Skeletal muscle tissue (tissue), 4 donors: ENCODE results near the gene NTSR2. TPM values are rescaled to one million over a fixed set of nuclear protein-coding genes. Genes with fewer than 3 reads are reported as not detected.

Source experiments
- H3K27ac ChIP-seq: one replicate; pipeline ENCODE4 v1.7.0; 2013; ENCODE audit warnings: mild to moderate bottlenecking, low read depth, low read length, inconsistent platforms
- H3K27me3 ChIP-seq, 3 donors: one replicate each; pipeline ENCODE4 v1.7.0; 2013; ENCODE audit warnings: low read length in 3 of 3; ENCODE audit not compliant: control insufficient read depth in 3 of 3, insufficient read depth in 3 of 3
- H3K36me3 ChIP-seq, 3 donors: one replicate each; pipeline ENCODE4 v1.7.0; 2013; ENCODE audit warnings: low read length in 3 of 3; ENCODE audit not compliant: control insufficient read depth in 3 of 3, insufficient read depth in 3 of 3
- H3K4me1 ChIP-seq, 3 donors: one replicate each; pipeline ENCODE4 v1.7.0; 2013; ENCODE audit warnings: low read length in 3 of 3, mild to moderate bottlenecking in 3 of 3; ENCODE audit not compliant: control insufficient read depth in 3 of 3, insufficient read depth in 3 of 3
- H3K4me3 ChIP-seq, 3 donors: one replicate each; pipeline ENCODE4 v1.7.0; 2013; ENCODE audit warnings: low read length in 3 of 3
- H3K9ac ChIP-seq, 3 donors: one replicate each; pipeline ENCODE4 v1.7.0; 2013; ENCODE audit warnings: low read length in 3 of 3, mild to moderate bottlenecking in 3 of 3, moderate library complexity in 2 of 3, low read depth in 1 of 3
- H3K9me3 ChIP-seq, 3 donors: one replicate each; pipeline ENCODE4 v1.7.0; 2013; ENCODE audit warnings: low read length in 3 of 3; ENCODE audit not compliant: control insufficient read depth in 3 of 3
- total RNA-seq: library from RNA; depleted of rRNA; stranded (reverse); fragments of >200 nt; gene quantifications from one replicate; pipeline ENCODE4 v1.2.3, GENCODE V29; 2014
- donor health status: Osteomylitis.

The NTSR2 gene
- total RNA-seq, 1 donor from 2014 or later = not detected

DNA sequence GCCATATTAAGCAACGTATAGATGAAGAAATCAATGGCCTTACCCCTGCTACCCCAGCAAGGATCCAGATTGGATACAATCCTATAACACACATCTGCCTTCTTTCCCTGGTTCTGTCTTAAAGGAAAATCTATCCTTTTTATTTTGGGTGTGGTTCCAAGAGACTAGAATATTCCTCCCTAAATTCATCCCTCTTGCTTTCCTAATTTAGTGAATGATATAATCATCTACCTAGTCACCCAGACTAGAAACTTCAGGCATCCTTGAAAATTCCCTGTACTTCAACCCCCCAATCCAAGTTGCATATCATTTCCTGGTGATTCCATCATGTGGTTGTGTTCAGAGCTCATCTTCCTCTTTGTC lies 41.3 kb upstream of the NTSR2 start:
- no peaks in the 10 kb centered on the region for H3K27me3 ChIP-seq
- H3K9ac ChIP-seq = no peak overlapping the region
- no peak overlapping the region for H3K27ac ChIP-seq
- H3K9me3 ChIP-seq = no peaks in the 10 kb centered on the region
- H3K36me3 ChIP-seq = peaks cover 0 to 5% (median 0%) of the 10 kb centered on the region in 3 donors
- H3K4me3 ChIP-seq = no peak overlapping the region
- peaks cover 0 to 5% (median 0%) of the 10 kb centered on the region in 3 donors for H3K4me1 ChIP-seq

DNA sequence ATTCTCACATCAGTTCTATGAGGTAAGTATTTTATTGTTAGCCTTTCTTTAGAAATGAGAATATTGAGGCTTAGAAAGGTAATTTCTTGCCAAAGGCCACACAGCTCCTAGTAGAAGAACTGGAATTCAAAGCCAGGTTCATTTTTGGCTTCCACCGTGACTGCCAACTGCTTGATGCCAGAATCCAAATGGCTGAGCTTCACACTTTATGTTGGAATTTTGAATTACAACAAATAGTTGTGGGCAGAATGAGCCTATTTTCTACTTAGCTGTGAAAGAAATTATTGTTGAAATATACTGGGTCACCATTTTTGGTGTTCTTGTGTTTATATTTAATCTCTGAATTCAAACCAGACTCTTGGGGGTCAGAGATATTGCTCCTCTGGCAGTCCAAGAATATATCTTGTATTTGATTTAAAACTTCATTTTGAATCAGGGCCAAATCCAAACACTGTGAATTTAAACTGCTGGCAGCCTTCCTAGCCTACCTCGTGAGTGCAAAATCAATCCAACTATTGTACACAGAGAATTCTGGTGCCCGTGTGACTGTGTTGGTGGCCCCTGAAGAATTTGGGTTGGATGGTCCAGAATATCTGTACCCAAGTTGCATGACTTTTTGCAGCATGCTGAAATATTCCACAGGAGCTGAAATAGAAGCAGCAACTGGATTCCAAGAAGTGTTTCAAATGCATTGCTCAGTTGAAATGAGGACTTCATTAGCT lies 40.8 kb upstream of the NTSR2 start:
- Histone ChIP-seq H3K36me3 (peaks cover 0 to 5% (median 0%) of the 10 kb centered on the region in 3 donors), H3K9ac (no peak overlapping the region), H3K27me3 (no peaks in the 10 kb centered on the region), H3K9me3 (no peaks in the 10 kb centered on the region), H3K27ac (no peak overlapping the region), H3K4me3 (no peak overlapping the region), H3K4me1 (peaks cover 0 to 5% (median 0%) of the 10 kb centered on the region in 3 donors)

DNA sequence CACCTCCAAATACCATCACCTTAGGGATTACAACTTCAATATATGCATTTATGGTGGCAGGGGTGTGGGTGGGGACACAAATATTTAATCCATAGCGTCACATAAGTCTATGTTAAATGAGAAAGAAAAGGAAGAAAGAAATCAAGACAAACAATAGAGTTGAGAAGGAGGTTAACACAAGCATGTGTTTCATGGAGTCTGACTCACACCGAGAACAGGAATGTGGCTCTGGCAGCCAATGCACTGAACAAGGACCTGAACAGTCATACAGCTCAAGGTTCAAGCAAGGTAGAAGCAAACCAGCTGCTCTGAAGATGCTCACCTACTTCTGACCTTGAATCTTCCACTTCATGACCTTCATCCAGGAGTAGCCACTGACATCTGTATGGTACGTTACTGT lies 40.2 kb upstream of the NTSR2 start:
- H3K27me3 ChIP-seq = no peaks in the 10 kb centered on the region
- H3K9me3 ChIP-seq = no peaks in the 10 kb centered on the region
- no peak overlapping the region for H3K27ac ChIP-seq
- H3K4me1 ChIP-seq = peaks cover 0 to 5% (median 0%) of the 10 kb centered on the region in 3 donors
- no peak overlapping the region for H3K9ac ChIP-seq
- peaks cover 0 to 4% (median 0%) of the 10 kb centered on the region in 3 donors for H3K36me3 ChIP-seq
- no peak overlapping the region for H3K4me3 ChIP-seq

DNA sequence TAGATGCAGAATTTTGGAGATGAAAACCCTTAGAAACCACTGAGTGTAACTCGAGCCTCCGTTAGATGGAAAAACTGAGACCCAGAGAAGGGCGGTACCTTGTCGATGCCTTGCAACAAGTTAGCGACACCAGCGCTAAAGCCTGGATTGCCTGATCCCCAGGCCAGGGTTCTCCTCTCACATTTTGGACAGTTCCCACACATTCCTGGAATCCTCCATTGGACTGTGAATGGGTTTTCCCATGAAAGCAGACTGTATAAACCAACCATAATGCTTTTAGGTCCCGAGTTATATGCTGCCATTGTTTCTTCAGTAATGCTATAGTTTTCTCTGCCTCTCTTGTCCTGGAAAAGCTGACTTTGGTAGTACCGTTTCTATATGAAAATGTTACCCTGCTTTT lies 39.3 kb upstream of the NTSR2 start:
- no peak overlapping the region for H3K27ac ChIP-seq
- no peaks in the 10 kb centered on the region for H3K36me3 ChIP-seq
- H3K9ac ChIP-seq = no peak overlapping the region
- no peaks in the 10 kb centered on the region for H3K27me3 ChIP-seq
- H3K9me3 ChIP-seq = no peaks in the 10 kb centered on the region
- H3K4me1 ChIP-seq = peaks cover 0 to 5% (median 0%) of the 10 kb centered on the region in 3 donors
- no peak overlapping the region for H3K4me3 ChIP-seq

DNA sequence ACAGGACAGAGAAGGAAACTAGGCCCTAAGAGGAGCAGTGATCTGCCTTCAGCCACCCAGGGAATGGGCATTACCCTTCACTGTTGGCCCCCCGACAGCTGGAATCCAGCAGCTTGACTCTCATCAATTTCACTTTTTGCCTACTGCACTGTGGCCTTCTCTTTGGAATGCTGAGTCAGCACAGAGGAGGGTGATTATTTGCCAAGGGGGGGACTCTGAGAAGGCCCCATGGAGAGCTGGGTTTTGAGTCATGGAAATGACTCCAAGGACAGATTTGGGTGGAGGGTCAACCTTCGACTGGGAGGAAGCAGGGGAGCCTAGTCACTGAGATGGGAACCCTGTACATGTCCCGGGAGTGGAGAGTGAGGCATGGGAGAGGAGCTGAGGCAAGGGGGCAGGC lies 38.1 kb upstream of the NTSR2 start:
- H3K36me3 ChIP-seq = no peaks in the 10 kb centered on the region
- H3K9ac ChIP-seq = no peak overlapping the region
- no peaks in the 10 kb centered on the region for H3K9me3 ChIP-seq
- H3K27me3 ChIP-seq = no peaks in the 10 kb centered on the region
- H3K4me1 ChIP-seq = peaks cover 0 to 5% (median 0%) of the 10 kb centered on the region in 3 donors
- H3K27ac ChIP-seq = no peak overlapping the region
- H3K4me3 ChIP-seq = no peak overlapping the region

DNA sequence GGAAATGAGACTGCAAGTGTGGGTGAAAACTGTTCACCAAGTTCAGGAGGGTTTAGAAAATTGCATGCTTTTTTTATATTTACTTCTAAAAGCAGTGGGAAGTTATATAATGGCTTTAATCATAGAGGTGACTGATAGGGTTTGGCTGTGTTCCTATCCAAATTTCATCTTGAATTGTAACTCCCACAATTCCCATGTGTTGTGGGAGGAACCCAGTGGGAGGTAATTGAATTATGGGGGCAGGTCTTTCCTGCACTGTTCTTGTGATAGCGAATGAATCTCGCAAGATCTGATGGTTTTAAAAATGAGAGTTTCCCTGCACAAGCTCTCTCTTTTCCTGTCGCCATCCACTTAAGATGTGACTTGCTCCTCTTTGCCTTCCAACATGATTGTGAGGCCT lies 35.7 kb upstream of the NTSR2 start:
- Histone ChIP-seq H3K9me3 (no peaks in the 10 kb centered on the region), H3K27me3 (no peaks in the 10 kb centered on the region), H3K9ac (no peak overlapping the region), H3K27ac (no peak overlapping the region), H3K4me3 (no peak overlapping the region), H3K4me1 (peaks cover 0 to 5% (median 3%) of the 10 kb centered on the region in 3 donors), H3K36me3 (no peaks in the 10 kb centered on the region)

DNA sequence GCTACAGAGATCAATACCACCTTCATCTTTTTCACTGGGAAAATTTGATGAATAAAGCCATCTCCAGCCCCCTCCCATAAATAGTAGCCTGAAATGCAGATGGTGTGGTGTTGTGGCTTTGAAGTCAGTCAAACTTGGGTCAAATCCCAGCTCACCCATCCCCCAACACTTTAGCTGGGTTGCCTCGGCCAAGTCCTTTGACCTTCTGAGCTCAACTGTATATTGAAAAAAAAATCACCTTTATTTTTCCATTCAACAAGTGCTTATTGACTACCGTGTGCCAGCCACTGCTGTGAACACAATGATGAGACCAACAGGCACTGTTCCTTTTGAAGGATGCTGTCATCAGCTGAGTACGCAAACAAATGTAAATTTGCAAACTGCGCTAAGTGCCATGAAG lies 35.1 kb upstream of the NTSR2 start:
- Histone ChIP-seq H3K4me1 (peaks cover 0 to 12% (median 5%) of the 10 kb centered on the region in 3 donors), H3K27ac (no peak overlapping the region), H3K36me3 (no peaks in the 10 kb centered on the region), H3K27me3 (no peaks in the 10 kb centered on the region), H3K9me3 (no peaks in the 10 kb centered on the region), H3K9ac (no peak overlapping the region), H3K4me3 (no peak overlapping the region)

DNA sequence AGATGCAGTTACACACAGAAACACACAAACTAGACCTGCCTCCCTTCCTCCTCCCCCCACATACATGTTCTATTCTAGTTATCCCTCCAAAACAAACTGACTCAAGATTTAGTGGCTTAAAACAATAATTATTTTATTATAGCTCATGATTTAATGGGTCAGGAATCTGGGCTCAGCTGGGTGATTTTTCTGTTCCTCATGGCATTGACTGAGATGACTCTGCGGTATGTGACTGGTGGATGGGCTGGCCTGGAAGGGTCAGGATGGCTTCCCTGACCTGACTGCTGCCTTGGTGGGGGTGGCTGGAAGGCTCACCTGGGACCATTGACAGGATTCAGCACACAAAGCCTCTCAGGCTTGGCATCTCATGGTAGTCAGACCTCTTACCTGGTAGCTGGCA lies 33.7 kb upstream of the NTSR2 start:
- H3K4me3 ChIP-seq = no peak overlapping the region
- no peaks in the 10 kb centered on the region for H3K9me3 ChIP-seq
- no peak overlapping the region for H3K9ac ChIP-seq
- no peaks in the 10 kb centered on the region for H3K36me3 ChIP-seq
- H3K27me3 ChIP-seq = no peaks in the 10 kb centered on the region
- H3K4me1 ChIP-seq = peaks cover 4 to 21% (median 16%) of the 10 kb centered on the region in 3 donors
- no peak overlapping the region for H3K27ac ChIP-seq

DNA sequence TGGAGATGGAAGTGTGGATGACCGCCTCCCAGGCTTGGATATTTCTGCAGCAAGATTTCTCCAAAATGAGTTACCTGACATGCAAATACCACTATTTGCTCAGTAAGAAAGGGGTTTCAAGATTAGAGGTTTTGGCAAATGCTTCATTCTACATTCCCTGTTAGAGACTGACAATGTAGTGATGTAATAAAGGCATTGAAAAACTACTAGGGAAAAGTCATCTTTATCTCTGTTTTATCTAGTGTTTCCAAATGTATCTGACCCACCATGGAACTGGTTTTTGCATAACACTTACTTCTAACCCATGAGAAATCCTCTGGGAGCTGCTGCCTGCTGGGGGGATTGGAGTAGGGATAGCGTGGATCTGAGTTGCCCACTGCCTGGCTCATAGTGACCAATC lies 33.0 kb upstream of the NTSR2 start:
- Histone ChIP-seq H3K9ac (peak overlapping the region in 1 of 3 donors; percentile 7), H3K9me3 (no peaks in the 10 kb centered on the region), H3K27me3 (no peaks in the 10 kb centered on the region), H3K4me1 (peaks cover 11 to 29% (median 24%) of the 10 kb centered on the region in 3 donors), H3K36me3 (no peaks in the 10 kb centered on the region), H3K27ac (no peak overlapping the region), H3K4me3 (no peak overlapping the region)

DNA sequence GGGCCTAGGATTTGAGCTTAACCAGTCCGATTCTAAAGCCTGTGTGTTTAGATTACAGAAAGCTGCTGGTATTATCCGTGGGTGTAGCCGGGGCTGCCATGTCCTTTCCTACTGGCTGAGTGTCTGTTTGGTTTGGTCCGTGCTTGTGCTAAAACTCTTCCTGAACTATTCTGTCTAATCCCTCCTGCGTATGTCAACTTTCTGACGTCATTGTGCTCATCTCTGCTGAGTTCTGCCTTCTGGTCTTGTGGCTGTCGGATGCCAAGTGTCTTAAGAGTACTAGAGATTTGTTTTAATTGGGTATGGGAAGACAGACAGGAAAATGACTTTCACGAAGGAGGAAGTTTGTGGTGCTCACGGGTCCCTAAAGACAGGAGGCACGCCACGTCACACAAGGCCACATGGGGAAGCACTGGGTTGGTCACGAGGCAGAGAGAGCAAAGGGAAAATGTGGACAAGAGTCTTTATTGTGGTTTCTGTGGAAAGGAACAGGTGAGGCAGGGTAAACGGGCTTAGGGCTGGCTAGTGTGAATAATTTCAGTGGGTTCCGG lies 31.8 kb upstream of the NTSR2 start:
- peaks cover 22 to 40% (median 35%) of the 10 kb centered on the region in 3 donors for H3K4me1 ChIP-seq
- H3K36me3 ChIP-seq = no peaks in the 10 kb centered on the region
- no peak overlapping the region for H3K27ac ChIP-seq
- no peak overlapping the region for H3K4me3 ChIP-seq
- no peaks in the 10 kb centered on the region for H3K27me3 ChIP-seq
- H3K9ac ChIP-seq = no peak overlapping the region
- H3K9me3 ChIP-seq = no peaks in the 10 kb centered on the region
